ENCODE data around the gene C9orf50. TPM values are rescaled to one million over a fixed set of nuclear protein-coding genes. Genes with fewer than 3 reads are reported as not detected.

The C9orf50 gene
- total RNA-seq, result not detected
- not detected for polyA plus RNA-seq
- long read RNA-seq, donor 1, result 0 reads
- long read RNA-seq, donor 2, result 0 reads
- long read RNA-seq, donor 3, result 0 reads

- intact Hi-C loops (cut with DNase I), result loop anchor here in 1 of 10 donors (5.0 kb wide), 1 partner anchor 488 kb away; no protein-coding TSS in a partner anchor
- H3K27ac ChIP-seq, result peak within 1 kb of the TSS in 2 of 12 donors; percentile 2 to 14
- TF ChIP-seq POLR2A (IDR thresholded peaks at IDR 0.05) (no peak), CTCF (IDR thresholded peaks at IDR 0.05) (no peak)
- peaks cover 0 to 31% (median 12%) of the 10 kb centered on the region in 12 donors for H3K4me1 ChIP-seq
- ATAC-seq (no peak), DNase-seq (no peak)
- peaks cover 0 to 27% (median 2%) of the 10 kb centered on the region in 9 donors for H3K27me3 ChIP-seq
- WGBS, 4 donors, result 23 to 54% (median 29%) methylated on average over 10 to 21 of the region's 21 CpGs
- H3K4me3 ChIP-seq, result peak within 1 kb of the TSS; percentile 34 to 62 (median 55)
- H3K9me3 ChIP-seq, result no peaks in the 10 kb centered on the region
- no peaks in the 10 kb centered on the region for H3K36me3 ChIP-seq
These were observed at the start of gene C9orf50 for GRCh38 chr9:129620669-129621295. TSS of gene C9orf50 (minus strand) at chr9:129621101. CDS start at chr9:129620574, 527 bp downstream.

GRCh38 chr9:129669946-129670345 lies 49.0 kb upstream of the C9orf50 start:
- no peaks in the 10 kb centered on the region for H3K36me3 ChIP-seq
- H3K4me3 ChIP-seq, result no peak overlapping the region
- TF ChIP-seq POLR2A (IDR thresholded peaks at IDR 0.05), result no peak
- peaks cover 3 to 28% (median 16%) of the 10 kb centered on the region in 9 donors for H3K27me3 ChIP-seq
- DNase-seq (no peak), ATAC-seq (no peak)
- H3K27ac ChIP-seq, result no peak overlapping the region
- no peaks in the 10 kb centered on the region for H3K9me3 ChIP-seq
- intact Hi-C loops (cut with DNase I), result no loop called here
- peaks cover 0 to 14% (median under 1%) of the 10 kb centered on the region in 12 donors for H3K4me1 ChIP-seq
- 77 to 86% (median 82%) methylated on average over 13 of the region's 13 CpGs for WGBS, 4 donors

- DNase-seq (no peak), ATAC-seq (no peak)
- Histone ChIP-seq H3K4me1 (peaks cover 0 to 19% (median 1%) of the 10 kb centered on the region in 12 donors), H3K27me3 (peaks cover 3 to 35% (median 16%) of the 10 kb centered on the region in 9 donors), H3K27ac (no peak overlapping the region), H3K9me3 (no peaks in the 10 kb centered on the region), H3K36me3 (no peaks in the 10 kb centered on the region), H3K4me3 (no peak overlapping the region)
- intact Hi-C loops (cut with DNase I), result no loop called here
- WGBS, 4 donors, result 65 to 74% (median 69%) methylated on average over 17 of the region's 17 CpGs
- no peak for TF ChIP-seq POLR2A (IDR thresholded peaks at IDR 0.05)
- no peak for TF ChIP-seq CTCF (IDR thresholded peaks at IDR 0.05)
These were observed 48.3 kb upstream of the C9orf50 start for GRCh38 chr9:129669141-129669718.

GRCh38 chr9:129667850-129668249 lies 46.9 kb upstream of the C9orf50 start:
- no peaks in the 10 kb centered on the region for H3K9me3 ChIP-seq
- DNase-seq (no peak), ATAC-seq (no peak)
- H3K27me3 ChIP-seq, result peaks cover 3 to 39% (median 16%) of the 10 kb centered on the region in 9 donors
- no peaks in the 10 kb centered on the region for H3K36me3 ChIP-seq
- TF ChIP-seq POLR2A (IDR thresholded peaks at IDR 0.05), result no peak
- TF ChIP-seq CTCF (IDR thresholded peaks at IDR 0.05), result no peak
- intact Hi-C loops (cut with DNase I), result no loop called here
- WGBS, 4 donors, result 87 to 90% (median 87%) methylated on average over 9 of the region's 9 CpGs
- no peak overlapping the region for H3K4me3 ChIP-seq
- no peak overlapping the region for H3K27ac ChIP-seq
- peaks cover 0 to 19% (median 1%) of the 10 kb centered on the region in 12 donors for H3K4me1 ChIP-seq

All from heart left ventricle (tissue), 16 donors.